GM18861 (cell line): ENCODE data around the gene CCDC85A.
"Not testable (repeated sequence)": the region's sequence is repeated elsewhere in the genome, so short reads cannot be mapped to it uniquely, and the experiment has no call there.

Experiments
- ATAC-seq: cut with Tn5 transposase; IDR thresholded peaks from one replicate; pipeline ENCODE4 v1.9.1; 2021; ENCODE audit not compliant: unreplicated experiment

Gene CCDC85A

DNA sequence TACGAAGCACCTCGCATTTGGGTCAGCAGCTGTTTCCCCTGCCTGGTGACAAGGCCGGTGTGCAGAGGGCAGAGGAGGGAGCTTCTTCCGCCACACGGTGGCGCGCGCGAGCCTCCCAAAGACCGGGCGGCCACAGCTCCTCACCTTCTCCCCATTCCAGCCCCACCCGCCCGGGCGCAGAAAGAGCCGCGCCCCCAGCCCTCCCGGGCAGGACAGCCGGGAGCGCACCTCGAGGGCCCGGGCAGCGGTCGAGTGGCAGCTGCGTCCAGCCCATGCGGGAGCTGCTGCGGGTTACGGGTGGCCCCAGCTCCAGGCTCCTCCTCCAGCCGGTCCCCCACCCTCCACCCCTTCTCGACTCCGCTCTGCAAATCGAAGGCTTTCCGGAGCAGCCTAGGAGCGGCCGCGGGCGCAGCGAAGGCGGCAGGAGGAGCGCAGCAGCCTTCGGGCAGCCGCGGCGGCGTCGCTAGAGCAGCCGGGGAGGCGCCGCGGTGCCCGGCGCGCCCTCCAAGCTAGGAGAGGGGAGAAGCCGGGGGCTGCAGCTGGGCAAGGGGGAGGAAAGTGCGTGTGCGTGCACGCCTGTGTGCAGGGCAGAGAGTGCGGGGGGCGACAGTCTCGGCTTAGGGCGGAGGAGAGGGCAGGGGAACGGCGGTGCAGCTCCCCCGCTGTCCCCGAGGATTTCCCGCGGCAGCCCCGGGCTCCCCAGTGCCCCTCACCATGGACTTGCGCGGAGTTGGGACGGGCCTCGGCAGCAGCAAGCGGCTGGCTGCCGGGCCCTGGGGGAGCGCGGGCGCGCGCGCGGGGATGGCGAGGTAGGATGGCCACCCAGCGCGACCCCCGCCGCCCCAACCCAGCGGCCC is at the start of gene CCDC85A:
CCDC85A (plus strand) TSS at position 348 of the 857 bp plus-strand sequence. CDS start 635 bp downstream, outside the sequence.
- ATAC-seq: peak; percentile 96

- no peak for ATAC-seq
These were observed 48.9 kb upstream of the CCDC85A start for GRCh38 chr2:56134861-56135260.

- ATAC-seq: not testable (repeated sequence)
These were observed 41.2 kb upstream of the CCDC85A start for GRCh38 chr2:56142497-56143061.

DNA sequence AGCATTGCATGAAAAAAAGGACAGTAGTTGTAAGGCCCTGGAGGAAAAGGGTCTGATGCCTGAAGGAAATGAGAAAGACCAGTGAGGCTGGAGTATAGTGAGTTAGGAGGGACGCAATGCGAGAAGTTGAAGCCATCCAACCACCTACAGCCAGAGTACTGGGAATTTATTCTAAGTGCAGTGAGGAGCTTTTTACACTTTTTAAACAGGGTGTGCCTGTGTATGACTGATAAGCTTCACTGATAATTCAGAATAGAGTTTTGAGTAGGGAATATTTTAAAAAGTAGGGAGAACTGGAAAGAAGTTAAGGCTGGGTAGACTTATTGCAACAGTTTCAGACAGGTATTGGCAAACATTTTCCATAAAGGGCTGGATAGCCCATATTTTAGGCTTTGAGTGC is 35.9 kb upstream of the CCDC85A start:
- no peak for ATAC-seq

DNA sequence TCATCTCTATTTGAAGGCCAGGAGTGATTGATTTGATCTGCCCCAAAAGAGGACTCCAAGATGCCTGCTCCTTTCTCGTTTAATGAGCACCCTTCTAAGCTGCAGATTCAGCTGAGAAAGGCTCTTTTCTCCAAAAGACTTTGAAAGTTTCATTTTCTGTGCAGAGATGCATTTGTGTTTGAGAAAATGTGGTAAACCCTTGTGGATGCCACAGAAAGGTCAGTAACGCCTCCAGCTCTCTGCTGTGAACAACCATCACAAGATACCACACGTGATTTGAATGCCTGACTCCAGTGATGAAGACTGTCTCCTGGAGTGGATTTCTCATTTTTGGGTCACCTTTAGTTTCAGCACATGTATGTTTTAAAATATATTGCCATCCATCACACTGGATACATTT is 35.0 kb upstream of the CCDC85A start:
- no peak for ATAC-seq

- no peak for ATAC-seq
These were observed 31.9 kb upstream of the CCDC85A start for GRCh38 chr2:56151841-56152240.

GRCh38 chr2:56155188-56155587 is 28.6 kb upstream of the CCDC85A start:
- ATAC-seq: no peak

GRCh38 chr2:56159875-56160274 is 23.9 kb upstream of the CCDC85A start:
- not testable (repeated sequence) for ATAC-seq

DNA sequence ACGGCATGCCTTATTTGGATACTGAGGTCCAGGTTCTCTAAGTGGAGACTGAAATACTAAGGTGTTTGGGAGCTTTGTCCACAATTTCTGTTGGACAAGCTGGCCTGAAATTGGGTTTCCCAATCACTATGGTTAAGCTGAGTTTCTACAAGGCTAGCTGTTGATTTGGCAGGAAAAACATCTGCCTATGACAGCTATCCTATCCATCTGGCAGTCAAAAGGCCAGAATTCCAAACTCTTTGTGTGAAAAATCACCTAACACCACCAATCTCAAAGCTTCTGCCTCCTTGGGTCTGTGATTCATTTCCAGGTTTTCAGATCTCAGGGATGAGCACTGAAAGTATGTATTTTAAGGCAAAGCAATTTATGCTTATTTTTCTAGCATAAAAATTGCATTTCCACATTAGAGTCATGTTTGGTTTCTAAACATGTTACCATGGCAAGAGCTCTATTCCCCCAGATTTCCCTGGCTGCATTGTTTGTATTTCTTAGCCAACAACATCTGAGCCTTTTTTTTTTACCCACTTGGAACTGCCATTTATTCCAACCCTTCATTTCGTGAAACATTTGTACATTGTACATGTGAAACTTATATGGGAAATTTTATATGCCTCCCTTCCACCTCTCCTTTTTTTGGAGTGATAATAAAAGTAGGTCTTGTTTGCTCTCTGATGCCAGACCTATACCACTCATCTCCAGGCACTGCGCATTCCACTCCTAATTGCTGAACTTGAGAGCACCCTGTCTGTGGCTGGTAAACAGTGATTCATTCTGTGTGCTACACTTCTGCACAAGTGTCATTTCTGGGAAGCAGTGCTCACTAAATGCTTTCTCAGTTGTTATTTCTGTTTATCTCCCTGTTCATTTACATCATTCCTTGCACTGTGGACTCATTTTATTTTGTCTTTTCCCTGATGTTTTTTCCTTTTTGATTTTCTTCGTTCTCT is 15.9 kb upstream of the CCDC85A start:
- no peak for ATAC-seq

GRCh38 chr2:56169521-56169920 is 14.3 kb upstream of the CCDC85A start:
- no peak for ATAC-seq

GRCh38 chr2:56170504-56170903 is 13.3 kb upstream of the CCDC85A start:
- ATAC-seq: no peak

DNA sequence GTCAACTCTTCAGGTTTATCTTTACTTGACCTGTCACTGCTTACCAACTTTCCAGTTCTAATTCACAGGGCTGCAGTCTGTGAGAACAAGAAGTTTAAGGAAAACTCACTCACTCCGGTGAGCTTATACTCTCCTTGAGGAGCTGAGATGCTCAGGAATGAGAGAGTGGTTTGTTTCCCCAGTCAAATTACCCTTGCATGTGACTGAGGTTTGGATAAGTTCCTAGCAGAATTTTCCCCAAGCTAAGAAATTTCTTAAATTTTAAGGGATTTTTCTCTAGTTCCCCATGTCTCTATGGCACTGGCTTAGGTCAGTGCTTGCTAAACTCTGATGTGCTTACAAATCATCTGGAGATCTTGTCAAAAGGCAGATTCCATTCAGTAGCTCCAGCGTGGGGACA is 12.8 kb upstream of the CCDC85A start:
- no peak for ATAC-seq

DNA sequence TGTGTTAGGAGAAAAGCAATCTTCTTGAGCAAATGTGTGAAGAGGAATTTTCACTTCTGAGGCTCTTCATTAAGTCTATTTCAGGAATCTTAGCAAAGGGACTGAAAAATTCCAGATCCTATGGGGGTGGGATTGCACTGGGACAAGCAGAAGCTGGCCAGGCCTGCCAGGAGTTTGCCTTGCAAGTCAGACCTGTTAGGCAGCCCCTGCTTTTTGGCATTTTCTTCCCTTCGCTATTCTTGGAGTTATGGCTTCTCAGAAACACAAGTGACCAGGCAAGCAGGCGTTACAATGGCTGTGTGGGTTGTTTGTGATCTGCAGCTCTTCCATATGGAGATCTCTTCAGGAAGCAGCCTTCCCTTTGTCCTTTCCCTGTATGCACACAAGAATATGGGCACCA is 8.0 kb upstream of the CCDC85A start:
- ATAC-seq: no peak

- ATAC-seq: no peak
These were observed 6.2 kb upstream of the CCDC85A start for GRCh38 chr2:56177420-56178220.

DNA sequence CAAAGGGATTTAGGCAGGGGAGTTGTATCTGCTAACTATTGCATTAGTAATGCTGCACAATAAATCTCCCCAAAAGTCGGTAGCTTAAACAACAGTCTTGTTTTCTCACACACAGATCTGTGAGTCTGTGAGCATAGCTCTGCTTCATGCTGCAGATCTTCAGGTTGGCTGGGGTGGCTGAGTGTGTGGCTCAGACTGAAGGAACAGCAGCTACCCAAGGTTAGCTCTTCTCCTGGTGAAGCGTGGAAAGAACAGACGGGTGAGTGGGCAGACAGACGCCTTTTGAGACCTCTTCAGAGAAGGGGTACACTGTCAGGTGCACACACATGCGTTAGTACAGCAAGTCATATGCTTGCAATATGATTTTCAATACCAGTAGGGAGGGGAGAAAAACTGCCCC is 3.9 kb upstream of the CCDC85A start:
- no peak for ATAC-seq

DNA sequence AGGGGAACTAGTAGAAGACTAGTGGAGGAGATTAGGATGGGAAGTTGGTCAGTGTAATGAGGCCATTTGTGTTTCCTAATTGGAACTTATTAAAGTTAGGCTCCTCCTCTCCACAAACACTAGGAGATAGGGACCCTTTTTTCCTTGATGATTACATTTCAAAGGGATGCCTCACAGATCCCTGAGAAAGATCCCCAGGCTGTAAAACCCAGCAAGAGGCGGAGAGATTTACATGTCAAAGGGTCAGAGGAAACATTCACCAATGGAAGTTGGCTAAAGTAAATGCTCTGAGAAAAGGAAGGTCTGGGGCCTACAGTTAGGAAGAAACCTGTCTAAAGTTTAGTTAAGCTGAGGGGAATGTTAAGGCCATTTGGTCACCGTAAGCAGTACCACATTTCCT is 1.4 kb upstream of the CCDC85A start:
- ATAC-seq: no peak

DNA sequence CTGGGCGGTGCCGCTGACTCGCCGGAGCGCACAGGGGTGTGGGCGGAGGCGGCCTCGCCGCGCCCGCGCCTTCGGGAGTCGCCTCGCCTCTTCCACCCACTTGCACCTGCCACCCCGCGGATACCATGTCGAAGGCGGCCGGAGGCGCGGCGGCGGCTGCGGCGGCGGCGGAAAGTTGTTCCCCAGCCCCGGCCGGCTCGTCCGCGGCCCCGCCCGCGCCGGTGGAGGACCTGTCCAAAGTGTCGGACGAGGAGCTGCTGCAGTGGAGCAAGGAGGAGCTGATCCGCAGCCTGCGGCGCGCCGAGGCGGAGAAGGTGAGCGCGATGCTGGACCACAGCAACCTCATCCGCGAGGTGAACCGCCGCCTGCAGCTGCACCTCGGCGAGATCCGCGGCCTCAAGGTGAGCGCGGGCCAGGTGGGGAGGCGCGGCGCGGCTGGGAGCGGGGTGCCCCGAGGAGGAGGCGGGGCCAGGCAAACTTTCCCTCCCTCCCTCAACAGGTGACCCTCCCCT is 766 bp downstream of the CCDC85A start:
- ATAC-seq: no peak

DNA sequence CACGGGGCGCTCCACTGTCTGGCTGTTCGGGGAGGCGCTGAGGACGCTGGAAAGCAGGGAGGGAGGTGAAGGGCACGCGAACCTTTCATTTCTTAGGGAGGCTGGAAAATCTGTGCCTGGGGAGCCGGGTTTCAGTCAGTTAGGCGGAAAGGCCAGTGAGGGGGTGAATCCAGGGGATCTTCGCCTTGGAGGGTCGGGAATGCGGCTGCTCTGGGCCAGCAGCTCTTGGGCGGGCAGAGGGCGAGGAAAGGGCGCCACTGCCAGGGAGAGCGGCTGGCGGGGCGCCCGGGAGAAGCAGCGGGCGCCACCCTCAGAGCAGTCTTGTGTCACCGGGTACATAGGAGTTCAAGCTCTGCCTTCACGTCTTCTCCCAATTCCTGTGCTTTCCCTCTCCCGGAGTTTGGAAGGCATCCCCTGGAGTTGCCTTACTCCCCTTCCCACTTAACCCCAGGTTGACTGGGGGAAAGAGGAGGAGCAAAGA is 1.4 kb downstream of the CCDC85A start:
- no peak for ATAC-seq

- no peak for ATAC-seq
These were observed 1.8 kb downstream of the CCDC85A start for GRCh38 chr2:56185582-56186046.

DNA sequence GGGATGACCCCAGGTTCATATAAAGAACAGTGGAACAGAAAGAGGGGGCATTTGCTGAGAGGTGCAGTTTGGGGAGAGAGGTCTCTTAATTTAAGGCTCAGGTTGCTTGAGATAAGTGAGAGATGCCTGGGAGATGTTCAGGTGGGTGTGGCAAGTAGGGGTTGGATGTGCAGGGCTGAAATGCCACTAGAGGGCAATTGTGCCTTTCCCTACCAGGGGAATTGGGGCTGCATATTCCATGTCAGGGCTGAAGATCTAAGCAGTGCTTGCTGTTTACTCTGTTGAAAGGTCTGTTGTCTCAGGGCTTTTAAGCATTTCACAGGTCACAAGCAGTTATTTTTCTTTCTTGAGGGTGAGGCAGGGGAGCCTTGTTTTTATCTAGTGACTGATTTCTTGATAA is 7.8 kb downstream of the CCDC85A start:
- ATAC-seq: no peak
